Right cardiac atrium (tissue), 5 donors: ENCODE data around the gene POLR2H. TPM values are rescaled to one million over a fixed set of nuclear protein-coding genes. Genes with fewer than 3 reads are reported as not detected.
A peak's percentile ranks its signal among the peaks of the same experiment; 100 is the strongest.

Experiments used
- ATAC-seq, 2 donors: fragments of 200-7000 bp; cut with Tn5 transposase; one replicate each; pipeline versions ENCODE4 v1.8.0 to v1.9.1; 2020; ENCODE audit warnings: moderate library complexity in 2 of 2, mild to moderate bottlenecking in 1 of 2
- DNase-seq, 3 donors: peaks; one replicate each; pipeline ENCODE4 v3.0.0-alpha.2; 2020
- H3K27ac ChIP-seq: one replicate; pipeline ENCODE4 v1.5.1; 2013; ENCODE audit warnings: mild to moderate bottlenecking, low read length, control low read depth, moderate library complexity
- H3K27me3 ChIP-seq: one replicate; pipeline ENCODE4 v1.6.1; 2013; ENCODE audit not compliant: control insufficient read depth, insufficient read depth
- H3K4me1 ChIP-seq: one replicate; pipeline ENCODE4 v1.6.1; 2013; ENCODE audit warnings: low read length; ENCODE audit not compliant: control insufficient read depth, insufficient read depth
- H3K4me3 ChIP-seq: one replicate; pipeline ENCODE4 v1.5.1; 2013; ENCODE audit warnings: low read length, control low read depth
- H3K9me3 ChIP-seq: one replicate; pipeline ENCODE4 v1.6.1; 2013; ENCODE audit warnings: low read length; ENCODE audit not compliant: control insufficient read depth
- WGBS: extraction: QIAGEN DNeasy Blood & Tissue Kit; methylation state at CpG from one replicate; pipeline ENCODE4 v1.1.7; 2013; 5-methylcytosine and 5-hydroxymethylcytosine counted together
- intact Hi-C, 4 donors: fragments of 100-400 bp; cut with DNase I; formaldehyde crosslinking; loops; one replicate each; pipeline versions ENCODE4 v1.11.0 to v1.14.0; 2022 to 2023
- polyA plus RNA-seq: library from polyadenylated mRNA; stranded (reverse); fragments of 200-250 nt; gene quantifications from one replicate; pipeline ENCODE4 v1.2.3, GENCODE V29; 2013
- total RNA-seq, 4 donors: library from RNA; stranded (reverse); fragmentation: NEBNext Ultra II Directional; extraction: Animal tissue kit (Norgen Biotek cat#: 25700); gene quantifications; one replicate each; pipeline ENCODE4 v1.2.1, GENCODE V29; 2021
- donor health status: healthy with polysubstance abuse.
- donor health status: DM: no; HTN: yes; CAD: no.
- donor health status: DM: no; HTN: no; CAD: no.
- donor health status: DM: no; HTN: yes; CAD: no; lungs with severe emphysema.
- donor health status: DM: yes; HTN: yes; CAD: no.

Gene POLR2H
- total and polyA plus RNA-seq, 5 donors, result 24.4 to 37.6 (median 31.6) TPM

DNA sequence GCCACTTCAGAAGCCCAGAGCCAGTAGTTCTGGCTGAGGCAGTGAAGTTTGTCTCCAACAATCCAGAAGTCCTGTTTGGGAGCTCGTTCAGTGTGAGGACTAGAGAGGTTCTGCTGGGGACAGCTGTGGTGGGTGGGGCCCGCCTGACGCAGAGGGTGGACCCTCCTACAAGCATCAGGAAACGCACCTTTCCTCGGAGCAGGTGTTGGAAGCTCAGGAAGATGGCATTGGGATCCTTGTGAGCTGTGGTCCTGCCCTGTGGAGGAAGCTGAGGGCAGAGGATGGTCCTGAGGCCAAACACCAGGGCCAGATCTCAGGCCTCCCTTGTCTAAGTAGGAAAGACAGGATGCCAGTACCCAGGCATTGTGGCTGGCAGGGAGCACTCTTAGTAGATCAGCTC lies 11.4 kb downstream of the POLR2H start:
- WGBS, result 71% methylated on average over 5 of the region's 5 CpGs
- ATAC-seq (no peak), DNase-seq (no peak)
- no peaks in the 10 kb centered on the region for H3K27me3 ChIP-seq
- intact Hi-C loops, result loop anchor here (5.0 to 10.0 kb wide), 3 partner anchors 142 to 172 kb away; no protein-coding TSS in a partner anchor
- H3K4me3 ChIP-seq, result no peak overlapping the region
- no peak overlapping the region for H3K27ac ChIP-seq
- peaks cover 6% of the 10 kb centered on the region for H3K4me1 ChIP-seq
- no peaks in the 10 kb centered on the region for H3K9me3 ChIP-seq

DNA sequence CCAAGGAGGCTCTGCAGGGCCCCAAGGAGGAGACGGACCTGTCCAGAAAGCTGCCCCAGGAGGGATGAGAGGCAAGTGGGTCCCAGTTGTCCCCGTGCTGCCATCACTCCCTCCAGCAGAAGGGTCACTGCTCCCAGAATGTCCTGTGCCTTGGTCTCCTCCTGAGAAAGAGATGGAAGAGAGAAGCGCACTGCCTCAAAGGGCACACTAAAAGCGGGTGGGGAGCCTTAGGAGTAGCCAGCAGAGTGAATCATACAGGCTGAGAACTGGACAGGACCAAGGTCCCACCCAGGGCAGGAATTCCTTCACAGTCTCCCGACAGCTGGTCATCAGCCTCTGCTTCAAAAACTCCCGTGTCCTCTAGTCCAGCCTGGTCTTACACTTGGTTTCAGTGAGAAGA lies 11.9 kb downstream of the POLR2H start:
- peaks cover 6% of the 10 kb centered on the region for H3K4me1 ChIP-seq
- intact Hi-C loops, result loop anchor here (5.0 to 10.0 kb wide), 3 partner anchors 141 to 171 kb away; no protein-coding TSS in a partner anchor
- WGBS, result 70% methylated on average over 6 of the region's 6 CpGs
- H3K9me3 ChIP-seq, result no peaks in the 10 kb centered on the region
- peak; percentile 22 to 61 for ATAC-seq
- H3K4me3 ChIP-seq, result no peak overlapping the region
- no peak overlapping the region for H3K27ac ChIP-seq
- no peaks in the 10 kb centered on the region for H3K27me3 ChIP-seq
- peak in 2 of 3 donors; percentile 52 to 56 for DNase-seq

- H3K27me3 ChIP-seq, result no peaks in the 10 kb centered on the region
- ATAC-seq, result no peak
- DNase-seq, result no peak
- no peaks in the 10 kb centered on the region for H3K9me3 ChIP-seq
- intact Hi-C loops, result loop anchor here in 2 of 4 donors (10.0 kb wide), 2 partner anchors 139 to 169 kb away; no protein-coding TSS in a partner anchor
- no peaks in the 10 kb centered on the region for H3K4me1 ChIP-seq
- no peak overlapping the region for H3K27ac ChIP-seq
- H3K4me3 ChIP-seq, result no peak overlapping the region
- WGBS, result 85% methylated on average over 12 of the region's 12 CpGs
These were observed 14.4 kb downstream of the POLR2H start for GRCh38 chr3:184375747-184376461.

- intact Hi-C loops, result loop anchor here in 2 of 4 donors (10.0 kb wide), 2 partner anchors 137 to 167 kb away; no protein-coding TSS in a partner anchor
- Histone ChIP-seq H3K4me1 (peaks cover 2% of the 10 kb centered on the region), H3K27me3 (no peaks in the 10 kb centered on the region), H3K9me3 (no peaks in the 10 kb centered on the region), H3K4me3 (no peak overlapping the region), H3K27ac (no peak overlapping the region)
- DNase-seq (no peak), ATAC-seq (no peak)
- WGBS, result 76% methylated on average over 5 of the region's 5 CpGs
These were observed 15.9 kb downstream of the POLR2H start for GRCh38 chr3:184377374-184377773.

DNA sequence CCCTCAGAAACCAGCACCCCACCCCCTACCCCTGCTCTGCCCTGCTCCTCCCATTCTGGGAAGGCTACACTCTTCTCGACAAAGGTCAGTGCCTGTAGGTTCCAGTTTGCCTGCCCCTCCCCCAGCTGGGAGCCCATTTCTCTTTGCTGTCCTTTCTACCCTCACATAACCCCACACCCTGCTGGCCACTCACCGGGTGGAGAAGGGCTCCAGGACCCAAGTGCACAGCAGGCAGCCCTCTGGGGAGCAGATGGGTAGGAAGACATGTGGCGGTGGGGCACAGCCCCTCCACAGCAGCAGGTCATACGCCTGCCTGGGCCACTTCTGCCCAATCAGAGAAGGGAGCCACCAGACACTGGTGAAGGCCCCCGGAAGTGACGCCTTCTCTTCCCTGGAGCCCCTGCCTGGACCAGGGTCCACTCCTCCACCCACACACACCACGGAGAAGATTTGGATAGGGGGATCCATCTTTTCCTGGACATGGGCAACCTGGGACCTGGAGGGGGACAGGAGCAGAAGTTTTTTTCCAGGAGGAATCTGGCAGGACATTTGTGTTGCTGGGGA lies 16.5 kb downstream of the POLR2H start, which contains the start of gene THPO:
THPO (minus strand) TSS at position 326 of the 564 bp plus-strand sequence. CDS start 1,948 bp downstream, outside the sequence.
- peak within 1 kb of the TSS; percentile 14 for H3K27ac ChIP-seq
- 57% methylated on average over 7 of the region's 7 CpGs for WGBS
- peaks cover 2% of the 10 kb centered on the region for H3K4me1 ChIP-seq
- H3K27me3 ChIP-seq, result no peaks in the 10 kb centered on the region
- H3K9me3 ChIP-seq, result no peaks in the 10 kb centered on the region
- no peak within 1 kb of the TSS for H3K4me3 ChIP-seq
- intact Hi-C loops, result loop anchor here in 2 of 4 donors (10.0 kb wide), 2 partner anchors 137 to 167 kb away; no protein-coding TSS in a partner anchor
- ATAC-seq, result peak; percentile 27 to 36
- DNase-seq, result peak; percentile 52 to 81 (median 73)

GRCh38 chr3:184378651-184379357 lies 17.3 kb downstream of the POLR2H start:
- Histone ChIP-seq H3K9me3 (no peaks in the 10 kb centered on the region), H3K27me3 (no peaks in the 10 kb centered on the region), H3K27ac (peak overlapping the region; percentile 14), H3K4me3 (no peak overlapping the region), H3K4me1 (peaks cover 2% of the 10 kb centered on the region)
- no peak for ATAC-seq
- 69% methylated on average over 10 of the region's 10 CpGs for WGBS
- intact Hi-C loops, result loop anchor here in 2 of 4 donors (10.0 kb wide), 2 partner anchors 136 to 166 kb away; no protein-coding TSS in a partner anchor
- DNase-seq, result no peak

DNA sequence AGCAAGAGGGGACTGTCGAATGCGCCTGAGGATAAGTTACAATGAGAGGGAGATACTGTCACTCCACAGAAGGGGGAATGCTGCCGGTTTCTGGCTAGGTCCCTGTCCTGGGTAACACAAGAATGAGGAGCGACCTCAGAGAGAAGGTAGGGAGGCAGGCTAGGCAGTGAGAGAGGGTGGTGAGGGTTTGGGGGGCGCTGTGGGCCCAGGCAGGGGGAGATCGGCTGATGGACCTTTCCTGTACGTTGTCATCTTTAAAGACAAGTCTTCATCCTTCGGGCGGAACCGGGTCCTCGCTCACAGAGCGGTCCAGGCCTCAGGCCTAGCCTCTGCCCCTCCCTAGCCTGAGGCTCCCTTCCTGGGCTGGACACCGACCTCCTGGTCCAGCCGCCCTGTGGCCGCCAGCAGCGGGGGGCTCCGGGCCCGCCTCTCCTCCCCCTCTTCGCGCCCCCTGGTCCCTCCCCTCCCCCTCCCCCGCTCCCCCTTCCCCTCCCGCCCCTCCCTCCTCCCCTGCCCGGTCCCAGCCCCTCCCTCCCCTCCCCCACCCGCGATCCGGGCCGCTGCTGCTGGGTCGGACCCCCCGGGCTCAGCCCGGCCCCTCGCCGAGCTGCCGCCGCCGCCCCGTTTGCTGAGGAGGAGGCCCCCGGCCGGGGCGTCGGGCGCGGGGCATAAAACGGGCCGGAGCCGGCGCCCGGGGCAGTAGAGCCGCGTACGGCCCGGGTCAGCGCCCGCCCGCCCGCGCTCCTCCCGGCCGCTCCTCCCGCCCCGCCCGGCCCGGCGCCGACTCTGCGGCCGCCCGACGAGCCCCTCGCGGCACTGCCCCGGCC lies 18.1 kb downstream of the POLR2H start, which contains the start of gene CHRD:
CHRD (plus strand) TSS at position 697 of the 827 bp plus-strand sequence. CDS start 265 bp downstream, outside the sequence.
- peak within 1 kb of the TSS; percentile 91 for H3K4me3 ChIP-seq
- WGBS, result 11% methylated on average over 67 of the region's 71 CpGs
- peak within 1 kb of the TSS; percentile 14 for H3K27ac ChIP-seq
- no peaks in the 10 kb centered on the region for H3K27me3 ChIP-seq
- DNase-seq (peak; percentile 59 to 86 (median 85)), ATAC-seq (peak; percentile 56 to 67)
- intact Hi-C loops, result loop anchor here in 3 of 4 donors (10.0 kb wide), 3 partner anchors 135 to 395 kb away; no protein-coding TSS in a partner anchor
- H3K9me3 ChIP-seq, result no peaks in the 10 kb centered on the region
- peaks cover 2% of the 10 kb centered on the region for H3K4me1 ChIP-seq

DNA sequence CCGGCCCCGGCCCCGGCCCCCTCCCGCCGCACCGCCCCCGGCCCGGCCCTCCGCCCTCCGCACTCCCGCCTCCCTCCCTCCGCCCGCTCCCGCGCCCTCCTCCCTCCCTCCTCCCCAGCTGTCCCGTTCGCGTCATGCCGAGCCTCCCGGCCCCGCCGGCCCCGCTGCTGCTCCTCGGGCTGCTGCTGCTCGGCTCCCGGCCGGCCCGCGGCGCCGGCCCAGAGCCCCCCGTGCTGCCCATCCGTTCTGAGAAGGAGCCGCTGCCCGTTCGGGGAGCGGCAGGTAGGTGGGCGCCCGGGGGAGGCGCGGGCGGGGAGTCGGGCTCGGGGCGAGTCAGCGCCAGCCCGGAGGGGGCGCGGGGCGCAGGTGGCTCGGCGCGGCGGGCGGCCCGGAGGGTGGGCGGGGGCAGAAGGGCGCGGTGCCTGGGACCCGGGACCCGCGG lies 18.7 kb downstream of the POLR2H start:
- H3K27me3 ChIP-seq, result no peaks in the 10 kb centered on the region

DNA sequence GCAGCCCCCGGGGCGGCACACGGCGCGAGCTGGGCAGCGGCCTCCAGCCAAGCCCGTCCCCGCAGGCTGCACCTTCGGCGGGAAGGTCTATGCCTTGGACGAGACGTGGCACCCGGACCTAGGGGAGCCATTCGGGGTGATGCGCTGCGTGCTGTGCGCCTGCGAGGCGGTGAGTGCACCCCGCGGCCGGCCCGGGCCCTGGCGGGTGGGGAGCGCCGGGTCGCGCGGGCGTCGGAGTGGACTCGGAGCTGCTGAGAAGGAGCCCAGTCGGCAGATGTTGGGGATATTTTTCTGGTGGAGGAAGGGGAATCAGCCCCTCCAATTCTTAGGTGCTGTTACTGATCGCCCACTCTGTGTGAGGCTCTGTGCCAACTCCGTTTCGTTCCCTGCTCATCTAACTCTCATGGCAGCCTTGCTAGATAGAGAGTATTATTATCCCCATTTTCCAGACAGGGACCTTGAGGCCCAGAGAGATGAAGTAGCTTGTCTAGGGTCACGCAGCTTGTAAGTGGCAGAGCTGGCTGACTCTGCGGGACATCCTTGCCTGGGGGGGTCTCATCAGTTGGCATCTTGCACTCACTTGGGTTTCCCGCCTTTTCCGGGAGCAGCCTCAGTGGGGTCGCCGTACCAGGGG lies 19.2 kb downstream of the POLR2H start:
- 3% methylated on average over 42 of the region's 42 CpGs for WGBS
- Histone ChIP-seq H3K27ac (peak overlapping the region; percentile 3), H3K4me1 (peaks cover 2% of the 10 kb centered on the region), H3K27me3 (no peaks in the 10 kb centered on the region), H3K4me3 (peak overlapping the region; percentile 91), H3K9me3 (no peaks in the 10 kb centered on the region)
- intact Hi-C loops, result loop anchor here in 1 of 4 donors (10.0 kb wide), 1 partner anchor 394 kb away; no protein-coding TSS in a partner anchor
- DNase-seq (no peak), ATAC-seq (no peak)

More for the DNA sequence above, 18.7 kb downstream of the POLR2H start:
- WGBS, result 1% methylated on average over 61 of the region's 62 CpGs
- Histone ChIP-seq H3K9me3 (no peaks in the 10 kb centered on the region), H3K27ac (peak overlapping the region; percentile 3), H3K4me1 (peaks cover 2% of the 10 kb centered on the region), H3K4me3 (peak overlapping the region; percentile 91)
- DNase-seq (peak; percentile 77 to 91 (median 89)), ATAC-seq (peak; percentile 41 to 53)
- intact Hi-C loops, result loop anchor here in 1 of 4 donors (10.0 kb wide), 1 partner anchor 395 kb away; no protein-coding TSS in a partner anchor
